K562 (cell line): ENCODE data around the gene PNPLA8. TPM values are rescaled to one million over a fixed set of nuclear protein-coding genes. Genes with fewer than 3 reads are reported as not detected.

Source experiments
- ATAC-seq: fragments of 200-7000 bp; cut with Tn5 transposase; 3 replicates; pipeline ENCODE4 v1.9.1; 2020; ENCODE audit warnings: moderate library complexity
- BruUV-seq: library from RNA; stranded (reverse); fragments of 400-500 nt; replicated peaks from 2 replicates; lab custom pipeline; 2021; lab: Mats Ljungman, UMichigan
- CTCF ChIA-PET: fragments of 300-600 bp; formaldehyde crosslinking; extraction: SDS; loops from one replicate; lab custom pipeline; 2021; ENCODE audit warnings: low intra/inter-chr PET ratio; lab: Yijun Ruan, JAX
- POLR2A ChIA-PET: fragments of 300-600, 350-650 bp; sonication (Branson Sonifier 250); formaldehyde crosslinking; extraction: SDS; loops from one replicate; lab custom pipeline; 2021; ENCODE audit warnings: antibody characterized with exemption, inconsistent platforms; lab: Yijun Ruan, JAX
- DNase-seq, 4 experiments: peaks; one replicate each; pipeline versions ENCODE4 v3.0.0 to v3.0.0-alpha.2; 2011 to 2018; ENCODE audit warnings: low spot score in 3 of 4, mixed read lengths in 3 of 4; ENCODE audit errors: extremely low read depth in 1 of 4
- FAIRE-seq: peaks from 2 replicates; lab custom pipeline; 2011; peaks lifted over from hg19 to GRCh38; lab: Jason Lieb, UNC
- H2AFZ ChIP-seq: 2 replicates; pipeline ENCODE4 v1.6.0; 2011; ENCODE audit warnings: low read depth, low read length, control low read depth, inconsistent platforms
- H3K27ac ChIP-seq: fragments of 200-600 bp; 3 replicates; pipeline ENCODE4 v1.8.0; 2011; ENCODE audit warnings: low read depth, mild to moderate bottlenecking, control low read depth, inconsistent platforms, low read length, moderate library complexity, mixed read lengths; ENCODE audit errors: extremely low read depth
- H3K27me3 ChIP-seq, 2 experiments: fragments of 300-600 bp in 1 of 2; 2 replicates in 1 of 2; 3 replicates in 1 of 2; pipeline versions ENCODE4 v1.6.0 to v1.8.0; 2011; ENCODE audit warnings: inconsistent platforms in 2 of 2, low read length in 2 of 2, mild to moderate bottlenecking in 1 of 2, mixed read lengths in 1 of 2, moderate library complexity in 1 of 2; ENCODE audit not compliant: control insufficient read depth in 2 of 2, insufficient read depth in 2 of 2
- H3K36me3 ChIP-seq: fragments of 300-600 bp; 3 replicates; pipeline ENCODE4 v1.8.0; 2011; ENCODE audit warnings: mild to moderate bottlenecking, low read length, inconsistent platforms; ENCODE audit not compliant: control insufficient read depth, insufficient read depth
- H3K4me1 ChIP-seq, 2 experiments: fragments of 200-600 bp in 1 of 2; replicated peaks in 1 of 2; 2 replicates in 1 of 2; 3 replicates in 1 of 2; pipeline versions ENCODE4 v1.5.1 to v1.8.0; 2011; ENCODE audit warnings: inconsistent platforms in 2 of 2, low read length in 2 of 2, mild to moderate bottlenecking in 1 of 2, mixed read lengths in 1 of 2, moderate library complexity in 1 of 2; ENCODE audit not compliant: control insufficient read depth in 2 of 2, insufficient read depth in 2 of 2
- H3K4me2 ChIP-seq: 2 replicates; pipeline ENCODE4 v1.6.1; 2011; ENCODE audit warnings: low read length, control low read depth, inconsistent platforms, mixed read lengths; ENCODE audit not compliant: insufficient read depth
- H3K4me3 ChIP-seq: fragments of 200-600 bp; sonication (generic), shearing (Covaris generic); 2 replicates; pipeline ENCODE4 v1.5.1; 2016; ENCODE audit warnings: control low read depth, inconsistent platforms
- H3K79me2 ChIP-seq: fragments of 200-600 bp; 3 replicates; pipeline ENCODE4 v1.8.0; 2011; ENCODE audit warnings: low read length, inconsistent platforms; ENCODE audit not compliant: control insufficient read depth, insufficient read depth
- H3K9ac ChIP-seq, 2 experiments: 2 replicates each; pipeline versions ENCODE4 v1.6.0 to v1.6.1; 2011; ENCODE audit warnings: low read depth in 2 of 2, low read length in 2 of 2, control low read depth in 1 of 2, inconsistent platforms in 1 of 2, mild to moderate bottlenecking in 1 of 2, mixed read lengths in 1 of 2; ENCODE audit not compliant: insufficient read depth in 1 of 2
- H3K9me1 ChIP-seq: one replicate; pipeline ENCODE4 v1.6.0; 2011; ENCODE audit warnings: inconsistent platforms, mild to moderate bottlenecking, low read length, moderate library complexity; ENCODE audit not compliant: control insufficient read depth, insufficient read depth
- H3K9me3 ChIP-seq: replicated peaks from 2 replicates; pipeline ENCODE4 v1.5.1; 2011; ENCODE audit warnings: low read depth, low read length, inconsistent platforms; ENCODE audit not compliant: control insufficient read depth, insufficient read depth
- H4K20me1 ChIP-seq: replicated peaks from 2 replicates; pipeline ENCODE4 v1.6.1; 2011; ENCODE audit warnings: low read length, inconsistent platforms, mixed read lengths; ENCODE audit not compliant: control insufficient read depth, insufficient read depth
- ATF1 ChIP-seq, 2 experiments: fragments of 450-650 bp in 1 of 2; IDR thresholded peaks; 2 replicates each; pipeline ENCODE4 v1.6.1; 2016; ENCODE audit warnings: missing compliant biosample characterization in 1 of 2, missing genetic modification characterization in 1 of 2
- ZNF766 ChIP-seq: fragments of 200-800 bp; sonication (Bioruptor generic); conservative IDR thresholded peaks from 2 replicates; pipeline ENCODE4 v1.6.1; 2016; ENCODE audit warnings: missing genetic modification characterization, missing compliant biosample characterization
- WGBS: fragments of 100-300 bp; shearing (Covaris generic); methylation state at CpG from one replicate; pipeline ENCODE4 v1.1.6; 2016; ENCODE audit warnings: low coverage, mixed read lengths; ENCODE audit not compliant: insufficient coverage; ENCODE audit errors: missing lambda C conversion rate; 5-methylcytosine and 5-hydroxymethylcytosine counted together
- in situ Hi-C: fragments of 300-500 bp; cut with MboI; formaldehyde crosslinking; loops from 4 replicates; pipeline ENCODE4 v1.15.0; 2018; ENCODE audit warnings: inconsistent platforms, mixed read lengths
- intact Hi-C: fragments of 100-400 bp; cut with micrococcal nuclease; formaldehyde crosslinking; loops from 2 replicates; pipeline ENCODE4 v1.14.2; 2022
- polyA plus RNA-seq, 8 experiments: library from polyadenylated mRNA; depleted of rRNA in 4 of 8; stranded (reverse) in 5 of 8; unstranded in 3 of 8; fragments of >200 nt; fragmentation: Nextera tagmentation in 2 of 8; fragmentation: Illumina TruSeq in 1 of 8; extraction: Ambion mirVana in 2 of 8; extraction: Trizol in 1 of 8; gene quantifications; 2 replicates each; pipeline versions ENCODE4 v1.2.1 to v1.2.3, GENCODE V29; 2011 to 2014; ENCODE audit warnings: inconsistent platforms in 1 of 8, missing spikeins in 1 of 8
- total RNA-seq, 7 experiments: library from RNA; depleted of rRNA in 6 of 7; stranded (reverse); fragments of >200 nt in 6 of 7; fragmentation: Illumina TruSeq in 2 of 7; extraction: Trizol in 2 of 7; gene quantifications; 2 replicates each; pipeline versions ENCODE4 v1.2.1 to v1.2.3, GENCODE V29; 2011 to 2021; ENCODE audit warnings: low replicate concordance in 1 of 7

The PNPLA8 gene
- total and polyA plus RNA-seq, 9 of the 15 experiments (the other 6 are each of a cell fraction or from before 2014, with no cell fraction given), result 12.8 to 27.6 (median 16.3) TPM

- no TSS peak for BruUV-seq
- Histone ChIP-seq H3K36me3 (no peaks in the 10 kb centered on the region), H3K9me1 (no peaks in the 10 kb centered on the region), H3K4me1 (peaks cover 0 to 3% of the 10 kb centered on the region in 2 experiments; a peak in 2 of 5 replicates), H3K9ac (no peak overlapping the region), H3K9me3 (no peaks in the 10 kb centered on the region)
- DNase-seq (no peak), FAIRE-seq (no peak)
- TF ChIP-seq ATF1 (CRISPR knock-in tag; IDR thresholded peaks at IDR 0.05) (no peak), ATF1 (tag; IDR thresholded peaks at IDR 0.05) (0 out of 2 replicates have a peak, but pooled peaks have one; percentile 26), ZNF766 (CRISPR knock-in tag) (no peak)
- TF ChIP-seq, all 486 proteins: peak for 1
- WGBS, result 0% methylated on average over 5 of the region's 5 CpGs
- intact Hi-C loops (no loop called here), in situ Hi-C loops (no loop called here)
- ATAC-seq, result no peak
- Histone ChIP-seq H4K20me1 (no peaks in the 10 kb centered on the region), H3K4me3 (no peak overlapping the region), H2AFZ (no peak overlapping the region), H3K79me2 (no peaks in the 10 kb centered on the region), H3K4me2 (no peak overlapping the region), H3K27me3 (peaks cover 0 to 7% of the 10 kb centered on the region in 2 experiments; a peak in 3 of 5 replicates), H3K27ac (no peak overlapping the region)
- POLR2A ChIA-PET, result interaction anchor here (0.6 to 1.8 kb wide), 3 partner anchors 14 to 468 kb away, joined by 3 to 4 read pairs (median 3); no protein-coding TSS in a partner anchor
- CTCF ChIA-PET, result no interaction called here
Observed at GRCh38 chr7:108423089-108423989, 102.6 kb downstream of the PNPLA8 start.
